Aorta (tissue), 5 donors: ENCODE results near the gene ANKMY1. TPM values are rescaled to one million over a fixed set of nuclear protein-coding genes. Genes with fewer than 3 reads are reported as not detected.

Experiments
- ATAC-seq: fragments of 200-7000 bp; cut with Tn5 transposase; one replicate; pipeline ENCODE4 v1.9.1; 2022; ENCODE audit warnings: moderate library complexity; ENCODE audit not compliant: low FRiP score
- DNase-seq, 2 donors: peaks; one replicate each; pipeline ENCODE4 v3.0.0-alpha.2; 2020
- H3K27ac ChIP-seq, 2 donors: one replicate each; pipeline ENCODE4 v1.5.1; 2013; ENCODE audit warnings: low read length in 2 of 2, mild to moderate bottlenecking in 2 of 2, moderate library complexity in 2 of 2, control low read depth in 1 of 2, inconsistent platforms in 1 of 2, low read depth in 1 of 2
- H3K27me3 ChIP-seq, 2 donors: one replicate each; pipeline ENCODE4 v1.6.1; 2013; ENCODE audit warnings: control low read depth in 1 of 2, low read length in 1 of 2, mild to moderate bottlenecking in 1 of 2, moderate library complexity in 1 of 2; ENCODE audit not compliant: insufficient read depth in 2 of 2, control insufficient read depth in 1 of 2
- H3K36me3 ChIP-seq, 2 donors: one replicate each; pipeline ENCODE4 v1.6.1; 2013; ENCODE audit warnings: control low read depth in 1 of 2, low read length in 1 of 2, mild to moderate bottlenecking in 1 of 2; ENCODE audit not compliant: insufficient read depth in 2 of 2, control insufficient read depth in 1 of 2
- H3K4me1 ChIP-seq, 2 donors: one replicate each; pipeline ENCODE4 v1.6.1; 2013; ENCODE audit warnings: low read length in 2 of 2, control low read depth in 1 of 2, mild to moderate bottlenecking in 1 of 2, moderate library complexity in 1 of 2; ENCODE audit not compliant: insufficient read depth in 2 of 2, control insufficient read depth in 1 of 2
- H3K4me3 ChIP-seq, 2 donors: one replicate each; pipeline ENCODE4 v1.5.1; 2013; ENCODE audit warnings: low read length in 2 of 2, control low read depth in 1 of 2, mild to moderate bottlenecking in 1 of 2
- H3K9me3 ChIP-seq: one replicate; pipeline ENCODE4 v1.6.1; 2013; ENCODE audit warnings: mild to moderate bottlenecking, low read length; ENCODE audit not compliant: control insufficient read depth
- WGBS, 2 donors: extraction: QIAGEN DNeasy Blood & Tissue Kit; methylation state at CpG; one replicate each; pipeline ENCODE4 v1.1.7; 2013; 5-methylcytosine and 5-hydroxymethylcytosine counted together
- intact Hi-C, 2 donors: fragments of 100-400 bp; cut with DNase I; formaldehyde crosslinking; loops; one replicate each; pipeline versions ENCODE4 v1.14.2 to v1.15.0; 2022
- polyA plus RNA-seq, 2 donors: library from polyadenylated mRNA; stranded (reverse); fragments of 200-250 nt; gene quantifications; one replicate each; pipeline ENCODE4 v1.2.3, GENCODE V29; 2013
- total RNA-seq, 2 donors: library from RNA; stranded (reverse); fragmentation: NEBNext Ultra II Directional; extraction: Animal tissue kit (Norgen Biotek cat#: 25700); gene quantifications; one replicate each; pipeline ENCODE4 v1.2.1, GENCODE V29; 2021
- donor health status: healthy with polysubstance abuse.
- donor health status: Bipolar disorder and iron deficiency.
- donor health status: DM: no; HTN: no; CAD: no.
- donor health status: DM: no; HTN: no; CAD: no.
- donor health status: DM: yes; HTN: yes; CAD: no.

ANKMY1 gene
- total and polyA plus RNA-seq, 4 donors: 6.2 to 22.0 (median 8.5) TPM

DNA sequence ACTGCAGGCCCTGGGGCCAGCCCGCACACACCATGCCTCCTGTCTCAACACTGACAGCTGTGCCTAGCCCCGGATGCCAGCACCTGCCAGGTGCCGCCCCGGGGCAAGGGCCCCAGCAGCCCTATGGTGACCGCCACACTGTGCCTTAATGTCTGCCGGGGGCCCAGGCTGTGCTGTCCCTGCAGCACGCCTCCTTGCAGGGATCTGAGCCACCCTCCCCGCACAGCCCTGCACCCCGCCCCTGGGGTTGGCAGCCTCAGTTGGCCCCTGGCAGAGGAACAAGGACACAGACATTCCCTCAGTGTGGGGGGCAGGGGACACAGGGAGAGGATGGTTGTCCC, 20.3 kb upstream of the ANKMY1 start:
- no peaks in the 10 kb centered on the region for H3K9me3 ChIP-seq
- no peak overlapping the region for H3K4me3 ChIP-seq
- H3K27me3 ChIP-seq: no peaks in the 10 kb centered on the region
- H3K27ac ChIP-seq: no peak overlapping the region
- peaks cover 0 to 2% of the 10 kb centered on the region in 2 donors for H3K36me3 ChIP-seq
- H3K4me1 ChIP-seq: no peaks in the 10 kb centered on the region
- DNase-seq (no peak), ATAC-seq (no peak)
- intact Hi-C loops: no loop called here
- WGBS, 2 donors: 81 to 87% methylated on average over 9 of the region's 9 CpGs

DNA sequence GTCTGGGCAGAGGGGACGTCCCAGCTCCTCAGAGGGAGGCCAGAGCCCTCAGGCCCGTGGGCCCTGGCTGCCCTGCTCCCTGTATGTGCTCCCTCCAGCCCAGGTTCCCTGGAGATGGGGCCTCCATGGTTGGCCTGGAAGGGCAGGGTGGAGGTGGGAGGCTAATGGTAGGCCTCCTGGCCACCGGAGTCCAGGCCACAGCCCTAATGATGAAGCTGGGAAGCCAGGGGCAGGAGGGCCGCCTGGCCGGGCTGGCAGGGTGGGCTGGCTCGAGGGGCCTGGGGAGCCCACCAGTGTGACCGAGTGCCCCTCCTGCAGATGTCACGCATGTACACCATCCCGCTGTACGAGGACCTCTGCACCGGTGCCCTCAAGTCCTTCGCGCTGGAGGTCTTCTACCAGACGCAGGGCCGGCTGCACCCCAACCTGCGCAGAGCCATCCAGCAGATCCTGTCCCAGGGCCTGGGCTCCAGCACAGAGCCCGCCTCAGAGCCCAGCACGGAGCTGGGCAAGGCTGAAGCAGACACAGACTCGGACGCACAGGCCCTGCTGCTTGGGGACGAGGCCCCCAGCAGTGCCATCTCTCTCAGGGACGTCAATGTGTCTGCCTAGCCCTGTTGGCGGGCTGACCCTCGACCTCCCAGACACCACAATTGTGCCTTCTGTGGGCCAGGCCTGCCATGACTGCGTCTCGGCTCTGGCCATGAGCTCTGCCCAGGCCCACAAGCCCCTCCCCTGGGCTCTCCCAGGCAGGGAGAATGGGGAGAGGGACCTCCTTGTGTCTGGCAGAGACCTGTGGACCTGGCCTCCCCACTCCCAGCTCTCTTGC, 19.7 kb upstream of the ANKMY1 start:
- intact Hi-C loops: no loop called here
- ATAC-seq (no peak), DNase-seq (peak in 1 of 2 donors; percentile 21)
- Histone ChIP-seq H3K36me3 (peaks cover 0 to 2% of the 10 kb centered on the region in 2 donors), H3K27ac (no peak overlapping the region), H3K27me3 (no peaks in the 10 kb centered on the region), H3K9me3 (no peaks in the 10 kb centered on the region), H3K4me3 (no peak overlapping the region), H3K4me1 (no peaks in the 10 kb centered on the region)
- WGBS, 2 donors: 86 to 87% methylated on average over 25 to 26 of the region's 26 CpGs

- Histone ChIP-seq H3K36me3 (peaks cover 0 to 2% of the 10 kb centered on the region in 2 donors), H3K27me3 (no peaks in the 10 kb centered on the region), H3K4me3 (no peak overlapping the region), H3K9me3 (no peaks in the 10 kb centered on the region), H3K4me1 (no peaks in the 10 kb centered on the region), H3K27ac (no peak overlapping the region)
- intact Hi-C loops: no loop called here
- 91 to 92% methylated on average over 30 to 32 of the region's 32 CpGs for WGBS, 2 donors
- DNase-seq: peak in 1 of 2 donors; percentile 42
- no peak for ATAC-seq
Observed at GRCh38 chr2:240576436-240577205, 18.8 kb upstream of the ANKMY1 start.

DNA sequence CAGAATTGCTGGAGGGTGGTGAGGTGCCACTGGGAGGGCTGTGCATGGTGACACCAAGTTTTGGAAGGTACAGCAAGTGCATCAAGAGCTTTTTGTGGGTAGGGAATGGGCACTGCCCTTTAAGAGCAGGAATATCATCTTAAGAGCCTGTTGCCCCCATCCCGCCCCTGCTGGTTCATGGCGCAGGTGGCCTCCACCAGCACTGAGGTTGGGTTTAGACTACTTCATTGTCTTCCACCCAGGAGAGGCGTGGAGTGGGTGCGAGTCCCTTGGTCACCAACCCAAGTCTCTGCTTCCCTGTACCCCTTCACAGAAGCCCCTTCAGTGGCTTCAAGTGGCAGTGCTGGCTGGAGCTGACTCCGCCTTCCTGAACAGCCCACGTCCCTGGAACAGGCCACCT, 18.2 kb upstream of the ANKMY1 start:
- DNase-seq (no peak), ATAC-seq (no peak)
- Histone ChIP-seq H3K27me3 (no peaks in the 10 kb centered on the region), H3K4me3 (no peak overlapping the region), H3K27ac (no peak overlapping the region), H3K9me3 (no peaks in the 10 kb centered on the region), H3K4me1 (no peaks in the 10 kb centered on the region), H3K36me3 (peaks cover 0 to 2% of the 10 kb centered on the region in 2 donors)
- 73 to 78% methylated on average over 6 of the region's 6 CpGs for WGBS, 2 donors
- intact Hi-C loops: no loop called here

DNA sequence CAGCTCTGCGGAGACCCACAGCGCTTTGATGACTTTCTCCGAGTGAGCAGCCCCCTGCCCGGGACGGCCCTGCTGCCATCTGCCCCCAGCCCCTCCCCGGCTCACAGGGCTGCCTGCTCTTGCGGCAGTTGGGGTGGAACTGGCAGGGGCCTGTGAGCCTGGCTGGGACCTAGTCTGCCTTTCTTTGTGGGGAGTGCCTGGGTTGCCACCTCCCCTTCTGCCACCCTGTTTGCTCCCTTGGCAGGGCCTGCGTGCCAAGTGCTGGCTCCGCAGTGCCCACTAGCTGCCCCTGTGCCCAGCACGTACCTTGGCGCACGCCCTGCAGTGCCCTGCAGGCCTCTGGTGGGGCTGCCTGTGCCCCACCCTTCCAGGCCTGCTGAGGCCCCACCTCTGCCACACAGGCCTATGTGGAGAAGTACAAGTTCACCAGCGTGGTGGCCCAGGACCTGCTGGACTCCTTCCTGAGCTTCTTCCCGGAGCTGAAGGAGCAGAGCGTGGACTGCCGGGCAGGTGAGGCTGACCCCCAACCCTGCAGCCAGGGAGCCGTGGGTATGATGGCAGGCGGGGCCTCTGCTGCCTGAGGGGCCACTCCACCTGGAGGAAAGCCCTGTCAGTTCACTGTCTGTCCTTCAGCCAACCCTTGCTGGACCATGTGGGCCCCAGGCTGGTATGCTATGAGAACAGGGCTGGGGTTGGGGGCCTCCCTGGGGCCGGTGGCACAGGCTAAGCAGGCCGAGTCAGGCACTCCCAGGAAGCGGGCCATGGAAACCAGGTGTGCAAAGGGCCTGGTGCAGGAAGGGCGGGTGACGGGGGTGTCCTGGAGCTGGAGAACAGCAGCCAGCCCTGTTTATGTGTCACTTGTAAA, 17.5 kb upstream of the ANKMY1 start:
- DNase-seq (peak; percentile 30 to 55), ATAC-seq (no peak)
- no peaks in the 10 kb centered on the region for H3K9me3 ChIP-seq
- no peaks in the 10 kb centered on the region for H3K27me3 ChIP-seq
- 76 to 77% methylated on average over 23 of the region's 23 CpGs for WGBS, 2 donors
- no peak overlapping the region for H3K27ac ChIP-seq
- intact Hi-C loops: no loop called here
- H3K36me3 ChIP-seq: peaks cover 0 to 2% of the 10 kb centered on the region in 2 donors
- H3K4me1 ChIP-seq: no peaks in the 10 kb centered on the region
- H3K4me3 ChIP-seq: no peak overlapping the region

- Histone ChIP-seq H3K9me3 (no peaks in the 10 kb centered on the region), H3K4me1 (no peaks in the 10 kb centered on the region), H3K36me3 (peaks cover 0 to 2% of the 10 kb centered on the region in 2 donors), H3K27me3 (no peaks in the 10 kb centered on the region), H3K27ac (no peak overlapping the region), H3K4me3 (no peak overlapping the region)
- ATAC-seq (no peak), DNase-seq (peak; percentile 43 to 74)
- 82 to 83% methylated on average over 20 to 21 of the region's 21 CpGs for WGBS, 2 donors
- intact Hi-C loops: no loop called here
Observed at GRCh38 chr2:240574386-240575100, 16.8 kb upstream of the ANKMY1 start.

DNA sequence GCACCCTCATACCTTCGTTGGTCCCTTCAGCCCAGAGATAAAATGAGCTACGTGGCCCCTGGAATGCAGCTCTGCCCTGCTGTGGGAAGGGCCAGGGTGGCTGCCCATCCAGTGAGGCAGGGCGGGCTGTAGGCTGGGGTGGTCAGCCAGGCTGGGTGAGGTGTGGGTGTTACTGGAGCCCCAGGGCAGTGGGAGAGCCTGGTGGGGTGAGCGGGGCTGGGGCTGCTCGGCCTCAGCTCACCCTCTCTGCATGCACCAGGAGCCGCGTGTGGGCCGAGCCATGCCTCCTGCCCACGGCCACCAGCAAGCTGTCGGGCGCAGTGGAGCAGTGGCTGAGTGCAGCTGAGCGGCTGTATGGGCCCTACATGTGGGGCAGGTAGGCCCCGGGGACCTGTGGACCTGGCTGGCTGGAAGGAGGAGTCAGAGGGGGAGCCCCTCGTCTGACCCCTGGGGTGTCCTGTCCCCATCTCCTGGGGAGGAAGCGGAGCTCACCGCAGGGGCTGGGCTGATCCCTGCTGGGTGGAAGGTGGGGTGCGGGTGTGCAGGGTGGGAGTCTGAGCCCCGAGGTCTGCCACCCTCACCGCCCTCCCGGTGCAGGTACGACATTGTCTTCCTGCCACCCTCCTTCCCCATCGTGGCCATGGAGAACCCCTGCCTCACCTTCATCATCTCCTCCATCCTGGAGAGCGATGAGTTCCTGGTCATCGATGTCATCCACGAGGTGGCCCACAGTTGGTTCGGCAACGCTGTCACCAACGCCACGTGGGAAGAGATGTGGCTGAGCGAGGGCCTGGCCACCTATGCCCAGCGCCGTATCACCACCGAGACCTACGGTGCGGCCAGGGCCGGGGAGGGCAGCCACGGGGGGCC, 16.0 kb upstream of the ANKMY1 start:
- Histone ChIP-seq H3K9me3 (no peaks in the 10 kb centered on the region), H3K36me3 (peaks cover 0 to 2% of the 10 kb centered on the region in 2 donors), H3K4me3 (no peak overlapping the region), H3K4me1 (no peaks in the 10 kb centered on the region), H3K27me3 (no peaks in the 10 kb centered on the region), H3K27ac (no peak overlapping the region)
- DNase-seq (peak; percentile 42 to 63), ATAC-seq (no peak)
- WGBS, 2 donors: 88% methylated on average over 37 of the region's 37 CpGs
- intact Hi-C loops: no loop called here
